HG02885 (cell line): Measurements from ENCODE around the gene COMP.

Experiments used
- ATAC-seq: cut with Tn5 transposase; IDR thresholded peaks from one replicate; pipeline ENCODE4 v1.9.1; 2021; ENCODE audit warnings: mild to moderate bottlenecking; ENCODE audit not compliant: unreplicated experiment, poor library complexity

Gene COMP

DNA sequence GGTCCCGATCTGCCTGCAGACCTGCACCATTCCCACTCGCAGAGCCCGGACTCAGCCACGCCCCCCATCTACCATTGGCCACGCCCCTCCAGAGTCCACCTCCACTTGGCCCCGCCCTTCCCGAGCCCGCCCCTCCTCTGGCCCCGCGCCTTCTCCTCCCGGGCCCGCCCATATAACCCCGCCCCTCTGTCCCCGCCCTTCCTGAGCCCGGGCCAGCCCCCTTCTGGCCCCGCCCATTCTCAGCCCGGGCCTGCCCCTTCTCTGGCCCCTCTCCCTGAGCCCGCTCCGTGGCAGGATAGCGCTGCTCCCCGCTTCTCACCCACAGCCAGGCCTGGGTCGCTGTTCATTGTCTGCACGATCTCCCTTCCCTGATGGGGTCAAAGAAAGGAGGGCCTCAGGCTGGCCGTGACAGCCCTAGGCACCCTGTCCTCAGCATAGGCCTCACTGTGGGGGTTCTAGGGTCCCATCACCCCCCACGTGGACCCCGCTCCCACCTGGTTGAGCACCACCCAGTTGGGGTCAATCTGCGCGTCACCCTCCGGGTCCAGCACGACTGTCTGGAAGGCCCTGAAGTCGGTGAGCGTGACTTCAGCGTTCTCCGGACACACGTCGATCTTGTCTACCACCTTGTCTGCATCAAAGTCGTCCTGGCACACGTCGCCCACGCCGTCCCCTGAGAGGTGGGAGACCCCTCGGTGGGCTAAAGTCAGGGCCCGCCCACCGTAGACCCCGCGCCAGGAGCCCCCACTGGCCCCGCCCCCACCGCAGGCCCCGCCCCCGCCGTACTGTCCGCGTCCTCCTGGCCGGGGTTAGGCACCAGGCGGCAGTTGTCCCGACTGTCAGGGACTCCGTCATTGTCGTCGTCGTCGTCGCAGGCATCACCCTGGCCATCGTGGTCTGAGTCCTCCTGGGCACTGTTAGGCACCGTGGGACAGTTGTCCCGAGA, 5.7 kb downstream of the COMP start:
- ATAC-seq, result no peak

DNA sequence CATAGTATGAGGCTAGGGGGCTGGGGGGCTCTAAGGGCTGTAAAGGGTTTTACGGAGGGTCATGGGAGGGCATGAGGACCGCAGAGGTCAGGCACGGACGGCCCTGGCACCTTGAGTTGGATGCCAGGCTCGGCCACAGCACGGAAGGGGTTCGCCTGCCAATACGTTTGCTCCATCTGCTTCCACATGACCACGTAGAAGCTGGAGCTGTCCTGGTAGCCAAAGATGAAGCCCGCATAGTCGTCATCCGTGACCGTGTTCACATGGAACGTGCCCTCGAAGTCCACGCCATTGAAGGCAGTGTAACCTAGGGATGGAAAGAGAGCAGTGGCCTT, 6.4 kb downstream of the COMP start:
- ATAC-seq, result no peak

DNA sequence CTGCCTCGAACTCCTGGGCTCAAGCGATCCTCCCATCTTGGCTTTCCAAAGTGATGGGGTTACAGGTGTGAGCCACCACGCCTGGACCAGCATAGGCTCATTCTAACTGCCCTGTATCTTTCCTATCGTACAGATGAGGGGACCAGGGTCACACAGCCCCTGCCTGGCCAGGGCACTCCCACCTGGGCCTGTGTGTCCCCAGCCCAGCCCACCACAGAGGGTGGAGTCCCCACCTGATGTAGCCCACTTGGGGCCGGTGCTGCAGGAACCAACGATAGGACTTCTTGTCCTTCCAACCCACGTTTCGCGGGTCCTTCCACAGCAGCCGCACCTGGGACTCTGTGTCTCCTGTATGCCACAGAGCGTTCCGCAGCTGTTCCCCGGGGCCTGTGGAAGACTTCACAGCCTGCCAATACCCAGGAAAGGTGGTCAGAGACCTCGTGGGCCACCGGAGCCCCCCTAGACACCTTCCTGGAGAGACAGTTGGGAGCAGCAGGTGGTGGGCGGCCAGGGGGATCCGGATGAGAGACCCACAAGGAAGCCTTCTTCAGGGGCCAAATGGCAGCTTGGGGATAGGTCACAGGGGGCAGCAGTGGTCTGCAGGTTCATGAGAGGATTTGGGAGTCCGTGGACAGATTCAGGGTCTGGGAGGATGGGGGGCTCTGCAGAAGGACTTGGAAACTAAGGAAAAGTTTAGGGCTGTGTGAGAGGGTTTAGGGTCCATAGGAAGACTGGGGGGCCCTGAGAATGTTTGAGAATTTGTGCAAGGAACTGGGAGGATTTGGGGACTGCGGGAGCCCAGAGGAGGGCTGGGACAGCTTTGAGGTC, 6.9 kb downstream of the COMP start:
- ATAC-seq, result no peak

DNA sequence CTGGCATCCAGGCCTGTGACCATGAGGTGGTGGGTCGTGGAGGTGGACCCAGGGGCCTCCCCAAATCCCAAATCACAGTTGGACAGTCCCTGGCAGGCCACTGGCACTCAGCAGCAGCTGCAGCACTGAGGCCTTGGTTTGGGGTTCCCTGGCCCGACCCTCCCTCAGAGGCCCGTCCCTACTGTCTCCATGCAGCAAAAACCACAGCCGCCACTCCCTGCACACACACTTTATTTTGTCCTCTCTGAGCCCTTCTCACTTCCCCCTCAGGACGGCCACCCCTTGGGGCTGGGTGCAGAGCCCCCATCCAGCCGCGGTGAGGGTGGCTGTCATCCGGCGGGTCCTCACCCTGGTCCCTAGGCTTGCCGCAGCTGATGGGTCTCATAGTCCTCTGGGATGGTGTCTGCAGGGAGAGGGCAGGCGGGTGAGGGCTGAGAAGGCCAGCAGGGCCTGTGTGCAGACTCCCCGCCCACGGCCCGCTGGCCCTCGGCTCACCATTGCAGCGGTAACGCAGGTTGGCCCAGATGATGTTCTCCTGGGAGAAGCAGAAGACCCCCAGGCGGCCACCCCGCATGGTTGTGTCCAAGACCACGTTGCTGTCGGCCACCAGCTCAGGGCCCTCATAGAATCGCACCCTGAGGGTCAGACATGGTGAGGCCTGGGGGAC, 8.4 kb downstream of the COMP start:
- no peak for ATAC-seq

DNA sequence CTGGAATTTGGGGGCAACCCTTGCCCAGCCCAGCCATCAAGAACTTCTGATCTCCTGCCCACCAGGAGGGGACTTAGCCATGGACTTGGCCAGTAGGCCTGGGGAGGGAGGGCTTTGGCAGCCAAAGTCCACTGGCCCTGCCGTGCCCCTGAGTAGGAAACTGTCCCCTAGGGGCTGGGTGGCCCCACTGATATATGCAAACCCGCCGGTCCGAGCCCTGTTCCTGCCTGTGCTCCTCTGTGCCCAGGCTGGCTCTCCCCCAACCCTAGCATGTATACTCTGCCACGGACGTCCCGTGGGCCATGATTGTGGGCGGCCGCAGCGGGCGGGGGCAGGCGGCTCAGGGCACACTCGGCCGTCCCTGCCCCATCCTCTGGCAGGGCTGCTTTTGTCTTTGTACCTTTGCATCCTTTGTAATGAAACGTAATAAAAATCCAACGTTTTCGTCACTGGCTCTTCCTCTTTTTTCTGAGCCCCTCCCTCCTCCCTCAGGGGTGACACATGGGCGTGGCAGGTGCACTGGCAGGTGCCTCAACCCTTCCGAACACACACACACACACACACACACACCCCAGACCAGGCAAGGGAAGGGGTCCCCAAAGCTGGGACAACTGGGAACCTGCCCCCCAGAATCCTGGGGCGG, 9.1 kb downstream of the COMP start:
- no peak for ATAC-seq

DNA sequence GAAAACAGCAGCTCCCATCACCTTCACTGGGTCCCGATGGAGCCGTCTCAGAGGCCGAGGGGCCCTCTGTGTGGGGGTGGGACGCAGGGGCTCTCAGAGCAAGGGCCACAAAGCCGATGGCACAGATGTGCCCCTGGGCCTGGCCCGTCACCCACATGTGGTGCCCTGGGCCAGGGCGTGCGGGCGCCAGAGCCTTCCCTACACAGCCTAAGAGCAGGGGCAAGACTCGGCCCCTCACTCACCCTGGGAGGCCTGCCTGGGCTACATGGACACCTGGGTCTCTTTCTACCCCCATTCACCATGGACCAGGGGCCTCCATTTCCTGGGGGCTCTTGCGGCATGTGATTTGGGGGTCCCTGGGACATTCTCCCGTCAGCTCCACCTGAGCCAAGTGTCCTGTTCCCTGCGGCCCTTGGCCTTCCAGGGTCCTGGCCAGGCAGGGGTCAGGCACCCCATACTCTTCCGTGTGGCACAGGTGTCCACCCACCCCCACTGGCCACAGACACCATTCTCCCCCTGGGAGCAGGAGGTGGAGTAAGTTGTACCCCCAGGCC, 10.0 kb downstream of the COMP start:
- ATAC-seq, result no peak

DNA sequence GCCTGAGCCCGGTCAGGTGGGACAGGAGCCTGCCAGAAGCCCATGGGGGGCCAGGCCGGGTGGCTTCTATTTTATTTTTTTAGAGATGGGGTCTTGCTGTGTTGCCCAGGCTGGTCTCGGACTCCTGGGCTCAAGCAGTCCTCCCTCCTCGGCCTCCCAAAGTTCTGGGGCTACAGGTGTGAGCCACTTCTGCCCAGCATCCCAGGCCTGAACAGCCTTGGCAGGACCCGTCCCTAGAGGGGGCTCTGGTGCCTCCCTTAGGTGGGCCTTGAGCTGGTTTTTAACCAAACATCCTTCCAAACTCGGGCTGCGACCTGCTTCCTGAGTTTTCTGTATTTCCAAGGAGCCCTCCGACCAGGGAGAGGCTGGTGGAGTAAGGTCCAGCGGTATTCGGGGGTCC, 10.5 kb downstream of the COMP start:
- ATAC-seq, result no peak

DNA sequence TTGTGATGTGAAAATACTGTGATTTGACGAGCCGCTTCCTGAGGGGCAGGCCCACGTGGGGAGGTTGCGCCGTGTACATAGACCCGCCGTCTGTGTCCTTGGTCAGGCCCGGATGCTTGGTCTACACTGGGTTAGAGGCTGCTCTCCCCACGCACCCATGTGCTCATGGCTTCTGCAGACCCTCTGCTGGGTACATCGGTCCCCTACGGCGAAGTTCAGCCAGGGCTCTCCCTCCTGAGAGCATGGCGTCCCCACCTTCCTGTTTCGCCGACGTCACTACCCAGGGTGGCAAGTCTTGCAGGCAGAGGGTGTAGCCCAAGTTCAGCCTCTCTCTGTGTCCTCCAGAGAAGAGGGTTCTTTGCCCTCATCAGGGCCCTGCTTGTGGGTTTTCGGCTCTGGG, 11.0 kb downstream of the COMP start:
- ATAC-seq, result no peak

DNA sequence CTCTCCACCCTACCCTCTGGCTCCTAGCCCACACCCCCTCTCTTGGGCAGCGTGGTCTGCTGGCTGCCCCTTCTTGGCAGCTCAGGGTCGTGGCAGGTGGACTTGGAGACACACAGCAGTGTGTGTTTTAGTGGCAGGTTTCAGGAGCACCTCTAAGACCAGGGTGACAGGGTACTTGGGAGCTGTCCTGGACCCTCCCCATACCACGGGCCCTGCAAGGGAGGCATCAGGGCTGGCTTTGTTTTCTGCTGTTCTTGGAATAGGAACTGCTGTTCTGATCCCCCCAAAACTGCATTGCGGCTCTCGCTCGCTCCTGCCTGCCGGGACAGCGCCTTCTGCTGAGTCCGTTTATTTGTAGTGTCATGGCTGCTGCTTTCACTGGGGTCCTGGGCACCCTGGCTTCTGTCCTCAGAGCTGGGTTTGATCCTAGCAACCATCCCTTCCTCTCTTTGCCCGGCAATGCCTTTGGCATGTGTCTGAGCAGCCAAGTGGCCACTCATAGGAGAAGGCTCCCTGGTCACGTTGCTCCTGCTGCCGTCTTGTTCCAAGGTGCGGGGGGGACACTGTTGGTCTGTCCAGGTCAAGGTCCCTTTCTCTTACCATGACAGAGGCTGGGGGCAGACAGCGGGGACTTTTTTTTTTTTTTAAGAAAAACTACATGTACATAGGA, 12.1 kb downstream of the COMP start:
- ATAC-seq, result no peak

DNA sequence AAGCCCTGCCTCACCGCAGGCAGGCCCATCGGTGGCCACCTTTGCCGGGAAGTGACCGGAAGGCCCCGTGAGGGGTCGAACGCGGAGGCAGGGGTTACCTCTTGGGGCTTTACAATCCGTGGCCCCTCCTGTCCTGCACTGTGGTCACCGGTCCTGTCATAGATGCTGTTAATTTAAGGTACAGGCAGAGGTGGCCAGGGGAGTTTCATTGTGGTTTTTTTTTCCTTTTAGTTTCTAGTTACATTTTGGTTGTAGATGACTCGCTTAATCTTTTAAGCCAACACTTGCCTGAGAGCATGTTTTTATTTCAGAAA, 13.1 kb downstream of the COMP start:
- ATAC-seq, result no peak

DNA sequence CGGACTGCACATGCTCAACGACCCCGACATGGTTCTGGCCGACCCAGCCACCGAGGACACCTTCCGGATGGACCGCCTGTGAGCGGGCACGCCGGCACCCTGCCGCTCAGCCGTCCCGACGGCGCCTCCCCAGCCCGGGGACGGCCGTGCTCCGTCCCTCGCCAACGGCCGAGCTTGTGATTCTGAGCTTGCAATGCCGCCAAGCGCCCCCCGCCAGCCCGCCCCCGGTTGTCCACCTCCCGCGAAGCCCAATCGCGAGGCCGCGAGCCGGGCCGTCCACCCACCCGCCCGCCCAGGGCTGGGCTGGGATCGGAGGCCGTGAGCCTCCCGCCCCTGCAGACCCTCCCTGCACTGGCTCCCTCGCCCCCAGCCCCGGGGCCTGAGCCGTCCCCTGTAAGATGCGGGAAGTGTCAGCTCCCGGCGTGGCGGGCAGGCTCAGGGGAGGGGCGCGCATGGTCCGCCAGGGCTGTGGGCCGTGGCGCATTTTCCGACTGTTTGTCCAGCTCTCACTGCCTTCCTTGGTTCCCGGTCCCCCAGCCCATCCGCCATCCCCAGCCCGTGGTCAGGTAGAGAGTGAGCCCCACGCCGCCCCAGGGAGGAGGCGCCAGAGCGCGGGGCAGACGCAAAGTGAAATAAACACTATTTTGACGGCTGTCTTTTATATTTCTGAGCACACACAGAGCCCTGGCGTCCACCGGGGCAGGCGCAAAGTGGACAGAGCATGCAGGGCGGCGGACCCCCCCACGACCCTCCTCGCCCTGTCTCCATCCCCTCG, 13.6 kb downstream of the COMP start:
- ATAC-seq, result no peak

DNA sequence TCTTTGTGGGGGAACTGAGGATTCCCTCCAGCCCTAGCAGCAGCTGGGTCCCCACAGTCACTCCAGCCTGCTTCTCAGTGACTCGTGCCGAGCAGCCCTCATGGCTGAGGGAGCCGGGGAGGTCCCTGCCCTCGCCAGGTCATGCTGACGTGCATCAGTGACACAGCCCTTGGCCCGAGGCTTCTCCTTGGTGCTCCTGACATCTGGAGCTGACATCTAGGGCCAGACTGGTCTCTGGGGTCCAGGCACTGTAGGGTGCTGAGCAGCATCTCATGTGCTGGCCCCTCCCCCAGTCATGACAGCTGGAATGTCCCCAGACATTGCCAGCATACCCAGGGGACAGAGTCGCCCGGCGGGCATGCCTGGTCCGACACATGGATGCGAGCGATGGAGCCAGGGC, 14.4 kb downstream of the COMP start:
- no peak for ATAC-seq

DNA sequence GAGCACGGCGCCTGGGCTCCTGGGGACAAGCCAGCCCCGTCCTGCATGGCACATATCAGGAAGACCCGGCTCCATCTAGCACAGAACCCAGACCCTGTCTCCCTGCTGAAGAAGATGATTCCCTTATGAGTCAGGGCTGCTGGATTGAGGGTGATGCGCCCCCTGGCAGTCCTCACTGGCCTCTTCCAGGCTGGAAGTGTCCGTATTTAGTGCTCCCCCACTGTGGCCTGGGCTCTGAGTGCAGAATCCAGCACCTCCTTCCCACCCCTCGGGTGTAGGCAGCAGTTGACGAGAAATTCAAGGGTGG, 14.9 kb downstream of the COMP start:
- ATAC-seq, result no peak

DNA sequence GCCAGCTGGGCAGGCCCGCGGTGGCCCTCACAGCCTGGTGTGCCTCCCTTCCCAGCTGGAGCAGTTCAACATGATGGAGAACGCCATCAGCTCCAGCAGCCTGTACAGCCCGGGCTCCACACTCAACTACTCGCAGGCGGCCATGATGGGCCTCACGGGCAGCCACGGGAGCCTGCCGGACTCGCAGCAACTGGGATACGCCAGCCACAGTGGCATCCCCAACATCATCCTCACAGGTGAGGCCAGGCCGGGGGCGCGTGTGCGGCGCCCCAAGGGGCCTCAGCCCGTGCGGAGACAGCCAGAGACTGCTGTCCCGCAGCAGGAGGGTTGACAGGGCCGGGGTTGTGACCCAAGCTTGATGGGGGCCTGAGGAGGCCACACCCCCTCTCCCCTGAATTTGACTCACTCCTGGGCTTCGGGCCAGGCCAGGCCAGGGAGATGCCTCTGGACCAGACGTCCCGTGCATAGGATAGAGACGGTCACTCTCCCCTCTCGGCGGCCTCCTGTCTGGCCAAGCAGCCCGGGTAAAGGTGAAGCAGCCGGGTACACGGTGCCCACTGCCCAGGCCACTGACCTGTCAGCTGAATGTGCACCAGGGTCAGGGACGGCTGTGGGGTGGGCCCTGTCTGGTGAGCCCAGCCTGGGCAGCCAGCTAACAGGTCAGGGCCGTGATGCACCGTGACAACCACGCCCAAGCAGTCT, 15.4 kb downstream of the COMP start:
- ATAC-seq, result no peak

DNA sequence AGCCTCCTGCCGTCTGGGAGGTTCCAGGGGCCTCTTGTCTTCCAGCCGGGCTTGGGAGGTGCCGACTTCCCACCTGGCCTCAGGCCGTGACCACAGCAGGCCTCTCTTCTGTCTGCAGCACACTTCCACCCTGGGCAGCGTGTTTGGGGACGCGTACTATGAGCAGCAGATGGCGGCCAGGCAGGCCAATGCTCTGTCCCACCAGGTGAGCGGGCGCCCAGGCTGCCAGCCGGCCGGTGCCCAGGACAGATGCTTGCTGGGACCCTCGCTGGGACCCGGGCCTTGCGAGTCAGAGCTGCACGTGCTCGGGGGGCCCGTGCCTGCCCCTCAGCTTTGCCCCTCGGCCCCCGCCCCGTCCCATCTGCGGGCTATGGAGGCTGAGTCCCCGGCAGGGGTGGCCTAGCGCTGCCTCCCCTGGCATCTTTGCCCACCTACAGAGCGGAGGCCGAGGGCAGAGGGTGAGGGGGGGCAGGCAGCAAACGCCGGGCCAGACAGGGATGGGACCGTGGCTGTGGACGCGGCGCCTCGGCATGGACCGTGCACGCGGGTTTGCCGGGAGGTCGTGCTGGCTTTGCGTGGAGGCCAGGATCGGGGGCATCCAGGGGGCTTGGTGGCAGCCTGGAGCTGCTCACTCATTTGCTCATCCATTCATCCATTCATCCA, 16.2 kb downstream of the COMP start:
- no peak for ATAC-seq

DNA sequence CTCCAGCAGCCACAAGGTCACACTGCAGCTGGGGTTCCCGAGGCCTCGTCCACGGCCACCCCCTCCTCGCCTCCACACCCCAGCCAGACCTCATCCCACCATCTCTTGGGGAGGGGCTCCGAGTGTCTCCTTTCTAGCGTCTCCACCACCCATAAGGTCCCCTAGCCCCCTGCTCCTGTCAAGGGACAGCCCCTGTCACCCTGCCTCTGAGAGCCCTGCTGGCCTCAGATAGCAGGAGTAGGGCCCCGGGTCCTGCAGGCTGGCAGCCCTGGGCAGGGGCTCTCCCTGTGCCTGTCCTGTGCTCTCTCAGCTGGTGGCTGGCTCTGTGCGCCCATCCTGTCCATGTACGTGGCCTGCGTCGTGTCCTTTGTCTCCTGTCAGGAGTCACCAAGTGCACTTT, 17.0 kb downstream of the COMP start:
- ATAC-seq, result no peak

DNA sequence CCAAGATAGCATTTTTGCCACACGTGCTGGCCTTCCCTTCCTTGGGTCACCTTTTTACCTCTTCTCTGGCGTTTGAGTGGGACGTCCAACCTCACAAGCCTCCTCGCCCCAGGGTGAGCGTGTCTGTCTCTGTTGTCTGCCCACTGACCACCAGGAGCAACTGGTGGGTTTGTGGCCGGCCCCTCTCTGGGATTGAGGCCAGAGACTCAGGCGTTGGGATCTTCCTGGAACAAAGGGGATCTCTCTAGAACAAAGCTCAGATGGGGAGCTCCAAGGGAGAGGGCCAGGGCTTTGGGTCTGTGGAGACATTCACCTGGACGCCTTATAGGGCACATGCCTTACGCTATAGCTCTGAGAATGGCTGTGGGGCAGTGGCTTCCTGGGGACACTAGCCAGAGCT, 17.4 kb downstream of the COMP start:
- ATAC-seq, result no peak
